H1 (cell line): ENCODE results near the gene MTAP. TPM values are rescaled to one million over a fixed set of nuclear protein-coding genes. Genes with fewer than 3 reads are reported as not detected.

Experiments used
- CTCF ChIA-PET: fragments of 300-600 bp; sonication (Branson Sonifier 250); formaldehyde crosslinking; loops from one replicate; lab custom pipeline; 2021; ENCODE audit not compliant: partially characterized antibody; lab: Charles Lee
- POLR2A ChIA-PET: fragments of 300-600 bp; sonication (Branson Sonifier 250); formaldehyde crosslinking; loops from one replicate; lab custom pipeline; 2021; ENCODE audit warnings: inconsistent platforms; ENCODE audit not compliant: partially characterized antibody; lab: Charles Lee
- DNase-seq, 2 experiments: peaks; one replicate each; pipeline versions ENCODE4 v3.0.0 to v3.0.0-alpha.2; 2010 to 2022; ENCODE audit warnings: low spot score in 2 of 2, low read depth in 1 of 2, mixed read lengths in 1 of 2
- FAIRE-seq: peaks from 2 replicates; lab custom pipeline; 2011; peaks lifted over from hg19 to GRCh38; lab: Jason Lieb, UNC
- H2AFZ ChIP-seq: 2 replicates; pipeline ENCODE4 v1.8.1; 2012; ENCODE audit warnings: low read length, inconsistent platforms
- H2AK5ac ChIP-seq: 2 replicates; pipeline ENCODE4 v1.6.1; 2013; ENCODE audit warnings: low read depth, low read length
- H2BK120ac ChIP-seq: replicated peaks from 2 replicates; pipeline ENCODE3; 2013; ENCODE audit warnings: low read depth, low read length, inconsistent platforms
- H2BK12ac ChIP-seq: 2 replicates; pipeline ENCODE4 v1.6.1; 2013; ENCODE audit warnings: low read depth, low read length
- H2BK15ac ChIP-seq: 2 replicates; pipeline ENCODE4 v1.6.1; 2013; ENCODE audit warnings: low read length
- H2BK20ac ChIP-seq: 2 replicates; pipeline ENCODE4 v1.6.1; 2013; ENCODE audit warnings: low read length
- H2BK5ac ChIP-seq: 2 replicates; pipeline ENCODE4 v1.6.1; 2013; ENCODE audit warnings: low read depth, low read length
- H3K14ac ChIP-seq: 2 replicates; pipeline ENCODE4 v1.6.1; 2013; ENCODE audit warnings: inconsistent platforms; ENCODE audit not compliant: insufficient read length
- H3K18ac ChIP-seq: 2 replicates; pipeline ENCODE4 v1.6.1; 2013; ENCODE audit warnings: low read length; ENCODE audit errors: extremely low read depth
- H3K23ac ChIP-seq: 2 replicates; pipeline ENCODE4 v1.6.1; 2013; ENCODE audit warnings: inconsistent platforms; ENCODE audit not compliant: insufficient read length
- H3K23me2 ChIP-seq: 2 replicates; pipeline ENCODE4 v1.6.1; 2013; ENCODE audit warnings: low read depth, low read length
- H3K27ac ChIP-seq: 2 replicates; pipeline ENCODE4 v1.6.1; 2011; ENCODE audit warnings: low read depth, low read length, inconsistent platforms
- H3K27me3 ChIP-seq, 4 experiments: replicated peaks in 1 of 4; 1 replicate in 1 of 4; 2 replicates in 3 of 4; pipeline versions ENCODE4 v1.6.1 to v1.8.1; 2011 to 2013; ENCODE audit warnings: low read length in 3 of 4, mild to moderate bottlenecking in 3 of 4, inconsistent platforms in 2 of 4, mixed read lengths in 2 of 4, moderate library complexity in 1 of 4; ENCODE audit not compliant: control insufficient read depth in 3 of 4, insufficient read depth in 3 of 4; ENCODE audit errors: extremely low read depth in 1 of 4
- H3K36me3 ChIP-seq, 4 experiments: 2 replicates each; pipeline versions ENCODE4 v1.6.1 to v1.8.1; 2011 to 2013; ENCODE audit warnings: mild to moderate bottlenecking in 4 of 4, low read length in 3 of 4, moderate library complexity in 2 of 4, control low read depth in 1 of 4, inconsistent platforms in 1 of 4; ENCODE audit not compliant: insufficient read depth in 4 of 4, control insufficient read depth in 2 of 4
- H3K4ac ChIP-seq: replicated peaks from 2 replicates; pipeline ENCODE3; 2013; ENCODE audit warnings: low read length, low read depth, mixed read lengths, inconsistent platforms; ENCODE audit not compliant: insufficient read length
- H3K4me1 ChIP-seq, 4 experiments: replicated peaks in 1 of 4; 1 replicate in 1 of 4; 2 replicates in 3 of 4; pipeline versions ENCODE4 v1.6.1 to v1.8.1; 2011 to 2013; ENCODE audit warnings: low read length in 3 of 4, inconsistent platforms in 2 of 4, mixed read lengths in 1 of 4; ENCODE audit not compliant: insufficient read depth in 4 of 4, control insufficient read depth in 3 of 4
- H3K4me2 ChIP-seq, 2 experiments: 2 replicates each; pipeline versions ENCODE4 v1.6.1 to v1.8.1; 2011 to 2013; ENCODE audit warnings: low read depth in 2 of 2, low read length in 2 of 2, control low read depth in 1 of 2, inconsistent platforms in 1 of 2, mild to moderate bottlenecking in 1 of 2; ENCODE audit not compliant: insufficient read depth in 1 of 2
- H3K4me3 ChIP-seq, 4 experiments: fragments of 200-600, 300-600 bp in 1 of 4; sonication (generic), shearing (Covaris generic), sonication (Bioruptor Twin) in 1 of 4; 2 replicates each; pipeline versions ENCODE4 v1.5.1 to v1.8.1; 2011 to 2016; ENCODE audit warnings: low read length in 4 of 4, low read depth in 3 of 4, control low read depth in 2 of 4, inconsistent platforms in 2 of 4, mild to moderate bottlenecking in 2 of 4, mixed read lengths in 1 of 4, moderate library complexity in 1 of 4; ENCODE audit not compliant: insufficient read depth in 2 of 4; ENCODE audit errors: extremely low read depth in 1 of 4
- H3K56ac ChIP-seq: replicated peaks from 2 replicates; pipeline ENCODE3; 2013; ENCODE audit warnings: low read depth, mild to moderate bottlenecking, mixed read lengths, low read length, inconsistent platforms; ENCODE audit not compliant: insufficient read length
- H3K79me1 ChIP-seq: 2 replicates; pipeline ENCODE4 v1.6.1; 2013; ENCODE audit warnings: low read depth, low read length, control low read depth
- H3K79me2 ChIP-seq, 2 experiments: 2 replicates each; pipeline versions ENCODE4 v1.6.1 to v1.8.1; 2012 to 2013; ENCODE audit warnings: low read length in 2 of 2, mild to moderate bottlenecking in 2 of 2, inconsistent platforms in 1 of 2; ENCODE audit not compliant: insufficient read depth in 2 of 2, control insufficient read depth in 1 of 2
- H3K9ac ChIP-seq, 4 experiments: replicated peaks in 1 of 4; 1 replicate in 1 of 4; 2 replicates in 3 of 4; pipeline versions ENCODE4 v1.6.1 to v1.8.1; 2011 to 2013; ENCODE audit warnings: low read depth in 3 of 4, low read length in 3 of 4, control low read depth in 2 of 4, mild to moderate bottlenecking in 2 of 4, moderate library complexity in 2 of 4, inconsistent platforms in 1 of 4; ENCODE audit errors: extremely low read depth in 1 of 4
- H3K9me3 ChIP-seq, 2 experiments: 2 replicates each; pipeline versions ENCODE4 v1.6.1 to v1.8.1; 2012 to 2013; ENCODE audit warnings: mild to moderate bottlenecking in 2 of 2, moderate library complexity in 2 of 2, control low read depth in 1 of 2, inconsistent platforms in 1 of 2, low read depth in 1 of 2, low read length in 1 of 2, mixed read lengths in 1 of 2; ENCODE audit not compliant: insufficient read depth in 2 of 2
- H4K20me1 ChIP-seq, 2 experiments: replicated peaks in 1 of 2; 2 replicates each; pipeline versions ENCODE3 to v1.8.1; 2011 to 2013; ENCODE audit warnings: inconsistent platforms in 2 of 2, low read length in 2 of 2, mild to moderate bottlenecking in 1 of 2; ENCODE audit not compliant: insufficient read depth in 2 of 2, control insufficient read depth in 1 of 2
- H4K5ac ChIP-seq: 2 replicates; pipeline ENCODE4 v1.6.1; 2013; ENCODE audit warnings: low read length, low read depth, mixed read lengths, inconsistent platforms; ENCODE audit not compliant: insufficient read length
- H4K8ac ChIP-seq: 2 replicates; pipeline ENCODE4 v1.8.0; 2013; ENCODE audit warnings: mild to moderate bottlenecking, moderate library complexity, low read length, inconsistent platforms; ENCODE audit not compliant: insufficient read depth; ENCODE audit errors: extremely low read depth
- H4K91ac ChIP-seq: replicated peaks from 2 replicates; pipeline ENCODE3; 2013; ENCODE audit warnings: low read length, mixed read lengths, inconsistent platforms; ENCODE audit not compliant: insufficient read length
- BCL11A ChIP-seq, 2 experiments: IDR thresholded peaks; one replicate each; pipeline ENCODE4 v1.6.1; 2011; ENCODE audit warnings: low read depth in 2 of 2, low read length in 2 of 2, mild to moderate bottlenecking in 2 of 2
- CEBPB ChIP-seq: IDR thresholded peaks from 2 replicates; pipeline ENCODE4 v1.6.1; 2012; ENCODE audit warnings: low read depth, low read length
- CHD2 ChIP-seq: IDR thresholded peaks from 2 replicates; pipeline ENCODE4 v1.6.1; 2012; ENCODE audit warnings: low read length, improper control_type of control experiment
- CTCF ChIP-seq, 3 experiments: IDR thresholded peaks; 1 replicate in 2 of 3; 2 replicates in 1 of 3; pipeline versions ENCODE4 v1.5.1 to v1.6.1; 2011; ENCODE audit warnings: low read length in 3 of 3, mild to moderate bottlenecking in 3 of 3, inconsistent platforms in 2 of 3, low read depth in 1 of 3, moderate library complexity in 1 of 3; ENCODE audit not compliant: insufficient read depth in 1 of 3; ENCODE audit errors: control extremely low read depth in 1 of 3
- HDAC6 ChIP-seq: IDR thresholded peaks from one replicate; pipeline ENCODE4 v1.7.1; 2012; ENCODE audit warnings: low read depth, mild to moderate bottlenecking, inconsistent platforms, low read length, moderate library complexity
- JUN ChIP-seq: IDR thresholded peaks from 2 replicates; pipeline ENCODE4 v1.6.1; 2011; ENCODE audit warnings: low read depth, mild to moderate bottlenecking, improper control_type of control experiment, low read length
- POU5F1 ChIP-seq: IDR thresholded peaks from 2 replicates; pipeline ENCODE4 v1.6.1; 2011; ENCODE audit warnings: low read depth, mild to moderate bottlenecking, low read length, moderate library complexity
- RNF2 ChIP-seq: fragments of 200-900, 300-1000 bp; sonication (generic); IDR thresholded peaks from 2 replicates; pipeline ENCODE4 v1.7.1; 2016; ENCODE audit warnings: borderline replicate concordance, low read depth, mild to moderate bottlenecking, antibody characterized with exemption, low read length; ENCODE audit not compliant: poor library complexity, severe bottlenecking; ENCODE audit errors: missing control alignments
- SAP30 ChIP-seq: fragments of 300-600 bp; sonication (generic); IDR thresholded peaks from 2 replicates; pipeline ENCODE4 v1.7.1; 2012; ENCODE audit warnings: low read length, moderate library complexity, mild to moderate bottlenecking, inconsistent platforms; ENCODE audit not compliant: insufficient read depth, insufficient replicate concordance
- SIX5 ChIP-seq: IDR thresholded peaks from 2 replicates; pipeline ENCODE4 v1.6.1; 2011; ENCODE audit warnings: mild to moderate bottlenecking, low read depth, low read length
- TAF1 ChIP-seq: IDR thresholded peaks from 2 replicates; pipeline ENCODE4 v1.6.1; 2011; ENCODE audit warnings: mild to moderate bottlenecking, low read depth, low read length
- ZNF274 ChIP-seq: IDR thresholded peaks from 2 replicates; pipeline ENCODE4 v1.7.0; 2012; ENCODE audit warnings: low read length, borderline replicate concordance; ENCODE audit errors: extremely low read depth
- WGBS, 2 experiments: shearing (Covaris generic) in 1 of 2; methylation state at CpG; one replicate each; pipeline versions ENCODE4 v1.1.6 to v1.1.7; 2013 to 2015; ENCODE audit warnings: low lambda C conversion rate in 2 of 2, mixed read lengths in 2 of 2, inconsistent platforms in 1 of 2, low coverage in 1 of 2, missing lambda C conversion rate in 1 of 2; ENCODE audit not compliant: insufficient replicate concordance in 2 of 2, insufficient coverage in 1 of 2, insufficient read length in 1 of 2; ENCODE audit errors: extremely low coverage in 1 of 2, missing lambda C conversion rate in 1 of 2; 5-methylcytosine and 5-hydroxymethylcytosine counted together
- polyA plus RNA-seq, 7 experiments: library from polyadenylated mRNA; depleted of rRNA in 3 of 7; stranded (reverse) in 5 of 7; unstranded in 2 of 7; fragments of >200 nt in 5 of 7; fragments of 200-250 nt in 2 of 7; gene quantifications; 1 replicate in 5 of 7; 2 replicates in 1 of 7; 4 replicates in 1 of 7; pipeline versions ENCODE4 v1.2.1 to v1.2.3, GENCODE V29; 2011 to 2013; ENCODE audit warnings: missing spikeins in 2 of 7, mixed read lengths in 2 of 7
- total RNA-seq: library from RNA; stranded (reverse); fragmentation: NEBNext Ultra II Directional; extraction: Animal tissue kit (Norgen Biotek cat#: 25700); gene quantifications from 2 replicates; pipeline ENCODE4 v1.2.1, GENCODE V29; 2021

MTAP gene
- total and polyA plus RNA-seq, 2 of the 8 experiments (the other 6 are each of a cell fraction or from before 2014, with no cell fraction given): 16.4 to 100 TPM

- FAIRE-seq (no peak), DNase-seq (no peak)
- H2AFZ ChIP-seq: no peak overlapping the region
- H3K14ac ChIP-seq: no peak overlapping the region
- H3K23ac ChIP-seq: no peak overlapping the region
- no peak overlapping the region for H2BK5ac ChIP-seq
- 0 out of 7 replicates have a peak, but pooled peaks cover 0 to 2% (median 0%) of the 10 kb centered on the region in 4 experiments for H3K4me1 ChIP-seq
- H3K36me3 ChIP-seq: no peaks in the 10 kb centered on the region
- no peaks in the 10 kb centered on the region for H4K20me1 ChIP-seq
- POLR2A ChIA-PET: no interaction called here
- H3K79me2 ChIP-seq: no peaks in the 10 kb centered on the region
- CTCF ChIA-PET: interaction anchor here (0.6 to 0.7 kb wide), 2 partner anchors 27 to 271 kb away, joined by 3 read pairs; no protein-coding TSS in a partner anchor
- H3K4me2 ChIP-seq: no peak overlapping the region
- H3K23me2 ChIP-seq: no peaks in the 10 kb centered on the region
- no peaks in the 10 kb centered on the region for H3K9me3 ChIP-seq
- no peak overlapping the region for H2BK20ac ChIP-seq
- no peaks in the 10 kb centered on the region for H3K27me3 ChIP-seq
- no peak overlapping the region for H3K4me3 ChIP-seq
- H3K27ac ChIP-seq: no peak overlapping the region
- no peak overlapping the region for H2AK5ac ChIP-seq
- no peak overlapping the region for H3K9ac ChIP-seq
- H4K8ac ChIP-seq: no peak overlapping the region
- H4K5ac ChIP-seq: no peak overlapping the region
- no peak overlapping the region for H3K56ac ChIP-seq
- 86% methylated on average over 2 of the region's 2 CpGs; no CpG with 5 or more reads in 1 of the 2 experiments for WGBS, 2 experiments
- H2BK12ac ChIP-seq: no peak overlapping the region
- H3K4ac ChIP-seq: no peak overlapping the region
- H2BK120ac ChIP-seq: no peak overlapping the region
- H3K18ac ChIP-seq: no peak overlapping the region
- H4K91ac ChIP-seq: no peak overlapping the region
- H3K79me1 ChIP-seq: no peaks in the 10 kb centered on the region
- H2BK15ac ChIP-seq: no peak overlapping the region
- TF ChIP-seq CEBPB (no peak), RNF2 (no peak), SIX5 (no peak), TAF1 (no peak), SAP30 (no peak), ZNF274 (no peak), CTCF (IDR thresholded peaks at IDR 0.05; ENCODE audit: control extremely low read depth in 1 of 3, insufficient read depth in 1 of 3, low read depth in 1 of 3, low read length in 3 of 3) (no peak), POU5F1 (no peak), CHD2 (no peak), HDAC6 (no peak), BCL11A (IDR thresholded peaks at IDR 0.05; ENCODE audit: low read depth in 2 of 2, low read length in 2 of 2) (no peak), JUN (no peak)
Observed at GRCh38 chr9:21782205-21782604, 20.2 kb upstream of the MTAP start.
